ENCODE results near the gene REX1BD. TPM values are rescaled to one million over a fixed set of nuclear protein-coding genes. Genes with fewer than 3 reads are reported as not detected.

REX1BD gene
- total RNA-seq, 1 experiment from 2014 or later: 39.9 TPM

DNA sequence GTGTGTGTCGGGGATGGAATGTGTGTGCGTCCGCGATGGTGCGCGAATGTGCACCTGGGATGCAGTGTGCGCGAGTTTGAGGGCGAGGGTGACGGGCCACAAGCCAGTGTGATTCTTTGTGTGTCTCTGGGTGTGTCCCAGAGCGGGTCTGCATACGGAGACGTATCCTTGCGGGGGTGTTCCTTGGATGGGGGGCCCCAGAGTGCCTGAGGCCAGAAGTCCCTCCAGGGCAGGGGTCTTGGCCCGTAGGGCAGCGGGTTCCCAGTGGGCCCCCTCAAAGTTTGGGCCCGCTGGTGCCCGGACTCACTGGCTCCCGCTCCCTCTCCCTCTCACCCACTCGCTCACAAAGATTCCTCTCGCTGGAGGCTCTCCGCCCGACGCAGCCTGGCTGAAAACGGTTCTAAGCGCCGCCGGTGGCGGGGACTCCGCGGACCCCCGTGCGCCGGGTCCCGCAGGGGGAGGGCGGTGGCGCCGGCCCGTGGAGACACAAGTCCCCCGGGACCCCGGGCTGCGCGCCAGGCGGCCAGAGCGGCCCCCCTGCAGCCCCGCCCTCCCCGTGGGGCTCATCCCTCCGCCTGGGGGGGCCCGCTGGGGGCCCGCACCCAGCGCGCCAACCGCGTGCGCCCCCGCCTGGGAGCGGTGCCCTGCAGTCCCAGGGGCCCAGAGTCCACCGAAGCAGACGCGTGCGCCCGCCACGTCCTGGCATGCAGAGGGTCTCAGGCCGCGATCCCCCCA lies 17.1 kb downstream of the REX1BD start:
- H3K27ac Mint-ChIP-seq (ENCODE audit: unreplicated experiment): no peak overlapping the region

DNA sequence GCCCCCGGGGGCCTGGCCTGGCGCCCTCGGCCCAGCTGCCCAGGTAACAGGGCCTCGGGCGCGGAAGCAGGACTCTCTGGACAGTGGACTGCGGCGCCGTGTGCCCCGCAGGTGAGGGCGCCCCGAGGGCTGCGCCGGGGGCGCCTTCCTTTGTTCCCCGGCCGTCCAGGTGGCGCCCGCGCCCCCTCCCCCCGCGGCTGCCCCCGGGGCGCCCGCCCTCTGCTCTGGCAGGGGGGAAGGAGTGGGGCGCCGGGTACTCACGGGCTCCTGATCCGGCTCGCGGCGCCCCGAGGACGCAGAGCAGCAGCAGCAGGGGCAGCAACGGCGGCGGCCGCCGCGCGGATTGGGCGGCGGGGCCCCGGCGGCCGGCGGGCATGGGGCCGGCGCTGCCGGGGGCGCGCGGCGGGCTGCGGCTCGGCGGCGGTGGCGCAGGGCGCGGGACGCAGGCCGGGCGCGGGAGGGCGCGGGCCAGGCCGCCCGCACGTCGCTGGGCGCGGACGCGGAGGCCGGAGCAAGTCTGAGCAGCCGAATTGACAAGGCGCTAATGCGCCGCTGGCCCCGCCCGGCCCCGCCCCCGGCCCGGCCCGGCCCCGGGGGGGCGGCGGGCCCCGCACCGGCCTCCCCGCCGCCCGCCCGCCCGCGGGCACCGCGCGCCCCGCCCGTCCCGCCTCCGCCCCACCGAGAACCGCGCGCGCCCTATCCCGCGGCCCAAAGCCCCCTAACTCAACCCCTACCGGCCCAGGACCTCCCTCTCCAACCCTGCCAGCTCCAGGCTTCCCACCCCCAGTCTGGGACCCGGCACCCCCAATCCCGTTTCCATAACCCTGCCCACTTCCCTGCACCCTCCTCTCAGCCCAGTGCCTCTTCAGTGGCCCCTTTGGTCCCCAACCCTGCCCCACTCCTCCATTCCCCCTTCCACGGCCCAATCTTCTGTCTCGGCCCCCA lies 18.0 kb downstream of the REX1BD start, which contains the start of gene CRLF1:
TSS of gene CRLF1 (minus strand) at position 519 of the 945 bp plus-strand sequence. CDS start at position 376, 143 bp downstream.
- TF ChIP-seq, protein P1, sequence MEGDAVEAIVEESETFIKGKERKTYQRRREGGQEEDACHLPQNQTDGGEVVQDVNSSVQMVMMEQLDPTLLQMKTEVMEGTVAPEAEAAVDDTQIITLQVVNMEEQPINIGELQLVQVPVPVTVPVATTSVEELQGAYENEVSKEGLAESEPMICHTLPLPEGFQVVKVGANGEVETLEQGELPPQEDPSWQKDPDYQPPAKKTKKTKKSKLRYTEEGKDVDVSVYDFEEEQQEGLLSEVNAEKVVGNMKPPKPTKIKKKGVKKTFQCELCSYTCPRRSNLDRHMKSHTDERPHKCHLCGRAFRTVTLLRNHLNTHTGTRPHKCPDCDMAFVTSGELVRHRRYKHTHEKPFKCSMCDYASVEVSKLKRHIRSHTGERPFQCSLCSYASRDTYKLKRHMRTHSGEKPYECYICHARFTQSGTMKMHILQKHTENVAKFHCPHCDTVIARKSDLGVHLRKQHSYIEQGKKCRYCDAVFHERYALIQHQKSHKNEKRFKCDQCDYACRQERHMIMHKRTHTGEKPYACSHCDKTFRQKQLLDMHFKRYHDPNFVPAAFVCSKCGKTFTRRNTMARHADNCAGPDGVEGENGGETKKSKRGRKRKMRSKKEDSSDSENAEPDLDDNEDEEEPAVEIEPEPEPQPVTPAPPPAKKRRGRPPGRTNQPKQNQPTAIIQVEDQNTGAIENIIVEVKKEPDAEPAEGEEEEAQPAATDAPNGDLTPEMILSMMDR (IDR thresholded peaks at IDR 0.05; ENCODE audit: unreplicated experiment): no peak
- DNase-seq: no peak
- peaks cover 7% of the 10 kb centered on the region for H3K4me1 Mint-ChIP-seq (ENCODE audit: low read depth, unreplicated experiment)
- BruUV-seq (replicated peaks): no TSS peak
- H3K4me3 Mint-ChIP-seq (ENCODE audit: low read depth, unreplicated experiment): peak within 1 kb of the TSS; percentile 53
- no peak within 1 kb of the TSS for H3K27ac Mint-ChIP-seq (ENCODE audit: unreplicated experiment)
- H3K27me3 Mint-ChIP-seq (ENCODE audit: unreplicated experiment): peaks cover 73% of the 10 kb centered on the region
- H3K36me3 Mint-ChIP-seq (ENCODE audit: insufficient read depth, unreplicated experiment): peaks cover 3% of the 10 kb centered on the region
- no peaks in the 10 kb centered on the region for H3K9me3 Mint-ChIP-seq (ENCODE audit: low read depth, unreplicated experiment)
- intact Hi-C loops (cut with micrococcal nuclease; ENCODE audit: unreplicated experiment): no loop called here
- CTCF ChIA-PET: no interaction called here

More for the DNA sequence above, 17.1 kb downstream of the REX1BD start:
- TF ChIP-seq, protein P1 (IDR thresholded peaks at IDR 0.05; ENCODE audit: unreplicated experiment): no peak
- Mint-ChIP-seq H3K4me3 (ENCODE audit: low read depth, unreplicated experiment) (peak overlapping the region; percentile 53), H3K27me3 (ENCODE audit: unreplicated experiment) (peaks cover 64% of the 10 kb centered on the region), H3K36me3 (ENCODE audit: insufficient read depth, unreplicated experiment) (peaks cover 3% of the 10 kb centered on the region), H3K4me1 (ENCODE audit: low read depth, unreplicated experiment) (peaks cover under 1% of the 10 kb centered on the region), H3K9me3 (ENCODE audit: low read depth, unreplicated experiment) (no peaks in the 10 kb centered on the region)
- DNase-seq: no peak
- no TSS peak for BruUV-seq (replicated peaks)
- CTCF ChIA-PET: no interaction called here
- intact Hi-C loops (cut with micrococcal nuclease; ENCODE audit: unreplicated experiment): no loop called here

DNA sequence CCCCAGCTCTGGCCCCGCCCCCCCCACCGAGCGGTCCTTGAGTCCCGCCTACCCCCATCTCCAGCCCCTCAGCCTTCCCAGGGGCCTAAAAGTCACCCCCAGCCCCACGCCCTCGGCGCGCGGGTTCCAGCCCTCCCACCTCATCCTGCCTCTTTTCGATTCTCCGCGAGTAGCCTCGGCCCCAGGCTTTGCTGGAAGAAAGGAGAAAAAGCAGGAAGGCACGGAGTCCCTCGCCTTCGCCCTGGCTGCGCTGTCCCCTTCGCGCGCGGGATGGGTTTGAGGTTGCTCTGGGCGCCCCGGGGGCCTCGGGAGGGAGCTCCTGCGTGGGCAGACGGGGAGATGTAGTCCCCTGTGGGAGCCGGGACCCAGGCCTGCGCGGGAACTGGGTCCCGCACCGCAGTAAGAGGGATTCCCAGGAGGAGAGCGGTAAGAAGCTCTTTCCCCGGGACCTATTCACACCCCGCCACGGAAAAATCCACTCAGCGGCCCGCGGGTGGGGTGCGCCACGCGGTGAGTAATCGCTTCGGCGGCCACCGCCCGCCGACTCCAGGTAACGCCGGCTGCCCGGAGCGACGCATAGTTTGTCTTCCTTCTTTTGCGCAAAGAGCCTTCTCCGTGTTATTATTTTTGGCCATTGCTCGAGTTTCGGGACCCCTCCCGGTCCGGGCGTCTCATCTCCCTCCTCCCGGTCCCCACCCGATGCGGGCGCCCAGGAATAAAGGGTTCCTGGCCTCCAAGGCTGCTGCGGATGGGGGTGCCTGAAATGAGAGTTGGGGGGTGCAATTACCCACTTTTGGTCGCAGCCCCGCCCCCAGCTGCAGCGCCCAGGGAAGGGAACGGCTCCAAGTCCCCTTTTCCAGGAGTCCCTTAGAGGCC lies 18.9 kb downstream of the REX1BD start:
- peak overlapping the region; percentile 34 for H3K4me3 Mint-ChIP-seq (ENCODE audit: low read depth, unreplicated experiment)
- intact Hi-C loops (cut with micrococcal nuclease; ENCODE audit: unreplicated experiment): no loop called here
- BruUV-seq (replicated peaks): no TSS peak
- DNase-seq: no peak
- no peaks in the 10 kb centered on the region for H3K9me3 Mint-ChIP-seq (ENCODE audit: low read depth, unreplicated experiment)
- H3K27ac Mint-ChIP-seq (ENCODE audit: unreplicated experiment): no peak overlapping the region
- TF ChIP-seq, protein P1 (IDR thresholded peaks at IDR 0.05; ENCODE audit: unreplicated experiment): no peak
- peaks cover 7% of the 10 kb centered on the region for H3K4me1 Mint-ChIP-seq (ENCODE audit: low read depth, unreplicated experiment)
- peaks cover 80% of the 10 kb centered on the region for H3K27me3 Mint-ChIP-seq (ENCODE audit: unreplicated experiment)
- H3K36me3 Mint-ChIP-seq (ENCODE audit: insufficient read depth, unreplicated experiment): peaks cover 3% of the 10 kb centered on the region
- CTCF ChIA-PET: no interaction called here

Data from Calu3 (cell line).